Fibroblast of upper back skin (primary cell): ENCODE measurements around the gene KCNJ8.
A peak's percentile ranks its signal among the peaks of the same experiment; 100 is the strongest.
"Not testable (repeated sequence)": the region's sequence is repeated elsewhere in the genome, so short reads cannot be mapped to it uniquely, and the experiment has no call there.

ENCODE experiments used
- DNase-seq: peaks from one replicate; pipeline ENCODE4 v3.0.0-alpha.2; 2013

Gene KCNJ8

GRCh38 chr12:21782723-21783122, 8.2 kb upstream of the KCNJ8 start:
- DNase-seq = not testable (repeated sequence)

- DNase-seq = no peak
Observed at GRCh38 chr12:21780786-21781185, 6.3 kb upstream of the KCNJ8 start.

- DNase-seq = no peak
Observed at GRCh38 chr12:21776175-21776574, 1.7 kb upstream of the KCNJ8 start.

GRCh38 chr12:21775133-21775820, 771 bp upstream of the KCNJ8 start:
- no peak for DNase-seq

- no peak for DNase-seq
Observed at GRCh38 chr12:21773806-21774205, 700 bp downstream of the KCNJ8 start.

- DNase-seq = peak; percentile 19
Observed at GRCh38 chr12:21773263-21773741, 1.2 kb downstream of the KCNJ8 start.

- DNase-seq = peak; percentile 76
Observed at GRCh38 chr12:21771311-21771710, 3.2 kb downstream of the KCNJ8 start.

GRCh38 chr12:21769307-21769706, 5.2 kb downstream of the KCNJ8 start:
- DNase-seq = no peak

- DNase-seq = no peak
Observed at GRCh38 chr12:21766403-21766802, 8.1 kb downstream of the KCNJ8 start.

GRCh38 chr12:21764950-21765349, 9.6 kb downstream of the KCNJ8 start:
- DNase-seq = no peak

GRCh38 chr12:21764065-21764464, 10.4 kb downstream of the KCNJ8 start:
- no peak for DNase-seq

- no peak for DNase-seq
Observed at GRCh38 chr12:21763531-21763930, 11.0 kb downstream of the KCNJ8 start.

GRCh38 chr12:21759737-21760136, 14.8 kb downstream of the KCNJ8 start:
- no peak for DNase-seq

GRCh38 chr12:21757735-21758134, 16.8 kb downstream of the KCNJ8 start:
- DNase-seq = no peak

- DNase-seq = no peak
Observed at GRCh38 chr12:21756699-21757098, 17.8 kb downstream of the KCNJ8 start.

- peak; percentile 55 for DNase-seq
Observed at GRCh38 chr12:21751517-21751916, 23.0 kb downstream of the KCNJ8 start.

GRCh38 chr12:21745258-21745657, 29.2 kb downstream of the KCNJ8 start:
- no peak for DNase-seq

GRCh38 chr12:21731144-21731543, 43.4 kb downstream of the KCNJ8 start:
- no peak for DNase-seq

- DNase-seq = no peak
Observed at GRCh38 chr12:21725731-21726130, 48.8 kb downstream of the KCNJ8 start.

- no peak for DNase-seq
Observed at GRCh38 chr12:21718944-21719650, 55.4 kb downstream of the KCNJ8 start.

GRCh38 chr12:21718403-21718802, 56.1 kb downstream of the KCNJ8 start:
- DNase-seq = no peak

- no peak for DNase-seq
Observed at GRCh38 chr12:21717767-21718166, 56.7 kb downstream of the KCNJ8 start.

GRCh38 chr12:21715386-21715785, 59.1 kb downstream of the KCNJ8 start:
- DNase-seq = no peak
